DLD1 (cell line): Measurements from ENCODE around the gene TAGLN.

Experiments
- in situ Hi-C: cut with HindIII; loops from 2 replicates; pipeline ENCODE4 v1.10.0; 2017; ENCODE audit warnings: low sequenced_read_pairs

The TAGLN gene

DNA sequence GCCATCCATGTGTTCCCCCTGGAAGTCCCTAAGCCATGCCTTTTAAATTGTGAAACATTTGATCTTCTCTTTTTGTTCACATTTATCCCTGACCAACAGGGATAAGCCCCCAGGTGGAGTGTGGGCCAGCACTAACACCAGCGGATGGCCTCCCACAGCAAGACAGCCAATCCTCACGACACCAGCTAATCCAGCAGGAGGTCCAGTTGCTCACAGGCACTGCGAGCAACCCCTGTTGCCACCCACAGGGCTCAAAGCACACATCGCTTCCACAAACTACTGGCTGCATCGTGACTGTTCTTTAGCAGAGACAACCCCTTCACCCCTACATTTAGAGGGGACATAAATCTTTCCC is 30.7 kb downstream of the TAGLN start:
- in situ Hi-C loops, result no loop called here

DNA sequence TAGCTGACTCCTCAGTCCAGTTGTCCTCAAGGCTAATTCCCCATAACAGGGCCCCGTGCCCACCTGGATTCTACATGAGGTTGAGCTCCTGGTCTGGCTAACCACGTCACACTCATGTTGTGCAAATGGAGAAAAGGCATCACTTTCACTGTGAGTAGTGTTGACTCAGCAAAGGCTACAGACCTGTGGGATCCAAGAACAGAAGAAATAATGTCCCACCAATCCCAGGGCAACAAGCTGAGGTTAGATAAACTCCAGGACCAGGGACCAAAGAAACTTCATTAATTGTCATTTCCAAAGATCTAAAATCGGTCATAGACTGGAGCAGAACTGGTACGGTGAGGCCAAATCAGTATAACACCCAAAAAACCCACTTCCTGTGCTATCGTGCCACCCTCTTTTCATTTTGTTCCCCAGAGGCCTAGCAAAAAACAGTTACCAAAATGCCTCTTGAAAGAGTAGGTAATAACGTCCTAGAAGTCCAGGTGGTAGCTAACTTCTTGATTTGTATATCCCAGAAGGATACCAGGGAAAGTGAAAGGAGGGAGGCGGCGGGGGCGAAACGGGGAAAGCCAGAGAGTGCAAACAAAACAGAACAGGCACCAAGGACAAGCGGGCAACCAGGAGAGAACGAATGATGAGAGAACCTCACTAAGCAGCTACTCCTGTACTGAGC is 31.3 kb downstream of the TAGLN start:
- in situ Hi-C loops, result no loop called here

DNA sequence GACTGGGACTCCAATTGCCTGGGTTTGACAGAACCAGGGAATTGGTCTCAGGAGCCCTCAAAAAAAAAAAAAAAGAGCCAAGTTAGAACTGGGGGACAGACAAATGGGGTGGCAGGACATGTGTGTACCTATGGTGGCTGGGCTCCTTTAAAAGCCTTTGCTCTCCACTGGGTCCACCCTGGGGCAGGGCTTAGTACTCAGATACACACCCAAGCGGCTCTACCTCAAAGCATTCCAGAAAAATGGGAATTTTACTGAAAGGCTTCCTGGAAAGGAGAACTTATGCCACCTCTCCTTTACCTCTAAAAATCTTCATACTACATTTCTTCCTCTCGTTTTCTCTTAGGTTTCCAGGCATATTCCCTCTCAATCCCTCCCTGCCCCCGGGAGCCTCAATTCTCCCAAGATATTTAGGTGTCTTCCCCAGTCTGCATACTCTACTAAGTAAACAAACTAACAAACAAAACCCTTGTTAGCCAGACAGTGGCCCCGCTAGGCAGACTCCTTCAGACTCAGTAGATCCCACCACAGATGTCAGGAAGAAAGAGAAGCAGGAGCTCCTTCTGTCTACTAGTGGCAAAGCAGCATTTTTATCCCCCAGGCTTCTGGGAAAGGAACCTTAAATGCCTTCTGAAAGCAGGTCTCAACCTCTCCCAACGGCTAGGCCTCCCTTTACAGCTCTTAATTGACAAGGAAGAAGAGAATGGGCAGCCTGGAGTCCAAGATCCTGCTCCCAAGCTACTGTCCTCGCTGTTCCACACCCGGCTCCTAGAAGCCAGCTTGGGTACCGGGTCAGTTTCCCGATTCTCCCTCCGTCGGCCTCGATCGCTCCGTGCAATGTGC is 32.0 kb downstream of the TAGLN start:
- in situ Hi-C loops, result no loop called here

DNA sequence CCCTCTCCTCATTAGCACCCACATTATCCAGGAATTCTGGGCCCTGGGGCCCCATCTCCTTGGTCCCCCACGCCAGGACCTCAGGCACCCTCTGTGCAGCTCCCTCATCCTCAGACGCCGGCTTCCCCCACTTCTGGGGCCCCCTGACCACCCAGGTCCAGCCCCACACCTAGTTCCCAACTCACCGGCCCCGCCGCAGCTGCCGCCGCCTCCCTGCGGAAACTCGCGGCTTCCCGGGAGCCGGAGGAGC is 32.6 kb downstream of the TAGLN start, which contains the start of gene PCSK7:
PCSK7 (minus strand) TSS at position 232 of the 250 bp plus-strand sequence. CDS start 2,229 bp downstream, outside the sequence.
- in situ Hi-C loops, result no loop called here

DNA sequence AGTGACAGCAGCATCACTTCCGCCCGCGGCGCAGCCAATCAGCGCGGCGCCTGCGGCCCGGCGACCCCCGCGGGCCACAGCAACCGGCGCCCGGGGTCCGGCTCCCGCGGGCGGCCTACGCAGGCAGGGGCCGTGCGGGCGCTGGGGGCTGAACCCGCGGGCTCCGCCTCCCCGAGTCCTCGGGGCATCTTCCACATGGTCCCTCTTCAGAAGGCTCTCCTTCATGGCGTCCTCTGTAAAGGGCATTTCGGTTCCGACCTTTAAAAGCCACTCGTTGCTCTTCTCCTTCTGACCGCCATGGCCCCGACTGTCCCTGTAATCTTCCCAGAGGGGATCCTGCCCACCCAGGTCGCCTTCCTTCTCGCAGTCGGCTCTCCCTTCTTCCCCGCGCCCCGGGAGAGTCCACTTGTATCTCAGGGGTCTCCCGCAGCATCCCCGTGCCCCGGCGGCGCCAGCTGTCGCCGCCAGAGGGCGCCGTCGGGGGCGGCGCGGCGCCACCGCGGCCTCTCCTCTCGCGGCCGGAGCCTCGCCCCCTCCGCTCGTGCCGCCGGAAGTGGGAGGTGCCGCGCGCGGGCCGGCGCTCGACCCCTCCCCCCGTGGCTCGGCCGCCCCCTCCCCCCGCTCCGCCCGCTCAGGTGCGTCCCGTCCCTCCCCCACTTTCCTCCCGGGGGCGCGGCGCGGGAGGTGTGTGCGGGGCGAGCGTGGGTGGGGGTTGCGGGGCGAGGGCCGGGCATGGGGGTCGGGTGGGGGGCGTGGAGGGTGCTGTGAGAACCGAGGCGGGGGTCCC is 33.1 kb downstream of the TAGLN start, which contains the start of gene RNF214:
RNF214 (plus strand) TSS at position 580 of the 787 bp plus-strand sequence. CDS start 1,602 bp downstream, outside the sequence.
- in situ Hi-C loops, result no loop called here

DNA sequence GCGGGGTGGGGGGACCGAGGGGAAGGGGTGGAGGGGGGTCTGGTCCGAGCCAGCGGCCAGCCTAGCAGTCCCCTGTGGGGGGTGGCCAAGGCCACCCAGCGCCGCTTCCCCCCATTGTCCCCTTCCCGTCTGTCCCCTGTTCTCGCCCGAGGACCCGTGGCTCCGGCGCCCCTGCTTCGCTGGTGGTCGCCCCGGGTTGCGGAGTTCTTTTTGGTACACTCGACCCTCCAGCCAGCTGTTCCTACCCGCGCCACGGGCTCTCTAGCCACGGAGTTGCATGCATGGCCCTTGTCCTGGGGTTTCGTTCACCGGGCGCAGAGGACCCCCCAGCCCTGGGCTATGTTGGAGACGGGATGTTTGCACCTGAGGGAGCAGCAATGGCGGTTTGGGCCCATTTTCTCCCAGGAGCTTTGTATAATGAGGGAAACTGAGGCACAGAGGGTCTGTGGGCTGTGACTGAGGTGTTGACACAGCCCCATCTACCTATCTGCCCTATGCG is 33.8 kb downstream of the TAGLN start:
- in situ Hi-C loops, result no loop called here

DNA sequence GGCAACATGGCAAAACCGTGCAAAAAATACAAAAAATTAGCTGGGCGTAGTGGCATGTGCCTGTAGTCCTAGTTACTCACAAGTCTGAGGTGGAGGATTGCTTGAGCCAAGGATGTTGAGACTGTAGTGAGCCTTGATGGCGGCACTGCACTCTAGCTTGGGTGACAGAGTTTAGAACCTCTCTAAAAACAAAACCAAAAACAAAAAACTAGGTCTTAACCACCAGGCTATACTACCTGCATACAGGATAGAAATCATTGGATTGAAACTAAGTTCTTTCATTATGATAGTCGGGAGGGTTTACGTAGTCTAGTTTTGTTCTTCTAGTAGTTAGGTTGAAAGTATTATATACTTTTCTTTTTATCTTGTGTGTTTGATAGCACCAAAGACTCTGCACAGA is 39.1 kb downstream of the TAGLN start:
- in situ Hi-C loops, result no loop called here

DNA sequence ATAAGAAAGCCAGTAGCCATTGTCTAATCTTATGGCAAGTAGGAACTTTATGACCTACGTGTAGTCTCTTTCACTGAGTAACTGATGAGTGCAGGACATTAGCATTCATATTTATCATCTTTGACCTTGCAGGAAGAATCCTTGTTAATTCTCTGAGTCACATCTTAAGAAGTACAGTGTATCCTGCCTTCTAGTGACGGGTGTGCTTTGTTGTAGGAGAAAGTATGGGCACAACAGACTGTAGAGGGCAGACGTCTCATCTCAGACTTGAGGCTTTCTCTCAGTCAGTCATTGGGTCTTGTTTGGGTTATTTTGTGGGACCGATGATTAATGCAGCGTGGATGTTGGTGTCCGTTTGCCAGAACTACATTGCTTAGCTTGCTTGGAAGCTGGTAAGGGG is 40.1 kb downstream of the TAGLN start:
- in situ Hi-C loops, result no loop called here

DNA sequence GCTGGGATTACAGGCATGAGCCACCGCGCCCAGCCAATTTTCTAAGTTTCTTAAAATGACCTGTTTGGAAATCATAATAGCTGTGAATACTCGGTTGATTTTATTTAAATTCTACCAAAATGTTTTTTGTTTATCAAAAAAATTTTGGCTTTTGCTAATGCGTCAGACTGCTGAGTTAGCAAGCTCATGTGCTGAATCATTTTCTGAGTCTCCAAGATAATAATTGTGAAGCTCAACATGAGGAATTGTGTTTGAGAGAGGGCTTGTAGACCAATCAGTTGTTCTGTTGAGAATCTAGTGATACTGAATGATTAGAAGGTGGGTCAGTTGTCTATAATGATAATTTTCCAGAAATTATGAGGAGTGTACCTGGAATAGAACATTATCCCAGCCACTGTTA is 49.2 kb downstream of the TAGLN start:
- in situ Hi-C loops, result no loop called here

DNA sequence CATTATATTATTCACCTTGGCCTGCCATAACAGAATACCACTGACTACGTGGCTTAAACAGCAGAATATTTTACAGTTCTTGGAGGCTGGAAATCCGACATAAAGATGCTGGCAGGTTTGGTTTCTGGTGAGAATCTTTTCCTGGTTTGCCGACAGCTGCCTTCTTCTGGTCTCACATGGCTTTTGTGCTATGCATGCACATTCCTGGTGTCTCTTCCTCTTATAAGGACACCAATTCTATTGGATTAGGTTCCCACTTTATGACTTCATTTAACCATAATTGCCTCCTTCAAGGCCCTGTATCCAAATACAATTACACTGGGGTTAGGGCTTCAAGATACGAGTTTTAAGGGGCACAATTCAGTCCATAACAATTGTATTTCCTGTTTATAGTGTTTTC is 50.4 kb downstream of the TAGLN start:
- in situ Hi-C loops, result no loop called here

DNA sequence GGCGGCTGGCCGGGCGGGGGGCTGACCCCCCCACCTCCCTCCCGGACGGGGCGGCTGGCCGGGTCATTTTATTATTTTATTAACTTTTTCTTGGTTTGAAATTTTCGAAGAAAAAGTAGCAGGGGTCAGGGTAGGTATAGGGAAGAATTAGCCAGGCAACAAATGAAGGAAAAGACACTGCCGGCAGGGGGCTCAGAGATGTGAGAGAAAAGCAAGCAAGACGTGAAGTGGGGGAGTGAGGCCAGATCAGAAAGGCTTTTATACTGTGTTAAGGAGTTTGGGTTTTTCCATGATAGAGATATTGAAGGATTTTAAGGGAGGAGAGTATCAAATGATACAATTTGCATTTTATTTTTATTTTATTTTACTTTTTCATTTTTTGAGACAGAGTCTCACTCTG is 52.3 kb downstream of the TAGLN start:
- in situ Hi-C loops, result no loop called here

DNA sequence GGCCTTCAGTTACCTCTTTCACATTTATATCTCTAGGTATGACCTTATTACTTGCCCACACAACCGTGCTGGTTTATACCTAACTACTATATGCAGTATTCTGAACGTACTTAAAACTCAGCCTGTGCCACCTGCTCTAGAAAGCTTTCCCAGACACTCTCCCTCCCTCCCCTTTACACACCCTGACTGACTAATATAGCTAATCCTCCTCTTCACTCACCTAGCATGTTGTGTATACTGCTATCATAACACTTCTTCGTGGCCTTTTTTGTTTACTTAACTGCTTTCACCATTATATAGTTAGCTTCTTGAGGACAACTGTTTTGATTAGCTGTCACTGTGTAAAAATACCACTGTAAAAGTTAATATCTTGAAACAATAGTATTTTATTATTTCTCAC is 56.8 kb downstream of the TAGLN start:
- in situ Hi-C loops, result no loop called here

DNA sequence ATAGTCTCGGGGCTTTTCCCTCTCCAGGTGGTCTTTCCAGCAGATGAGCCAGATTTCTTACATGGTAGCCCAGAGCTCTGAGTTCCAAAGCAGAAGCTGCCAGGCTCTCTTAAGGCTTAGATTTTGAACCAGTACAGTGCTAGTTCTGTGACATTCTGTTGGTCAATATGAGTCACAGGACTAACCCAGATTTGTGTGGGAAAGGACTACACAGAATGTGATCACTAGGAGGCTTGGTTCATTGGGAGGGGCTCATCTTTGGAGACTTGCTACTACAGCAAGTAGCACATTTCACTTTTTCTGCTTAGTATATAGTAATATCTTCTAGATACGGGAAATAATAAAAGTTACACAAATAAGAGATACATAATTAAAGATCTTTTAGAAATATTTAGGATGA is 57.4 kb downstream of the TAGLN start:
- in situ Hi-C loops, result no loop called here
